HCT116 (cell line): ENCODE data around the gene UBE2V1.

Source experiments
- ELF1 ChIP-seq: IDR thresholded peaks from 2 replicates; pipeline ENCODE4 v1.6.1; 2012; ENCODE audit warnings: low read depth, borderline replicate concordance
- EZH2 ChIP-seq: fragments of 200-600 bp; sonication (generic); IDR thresholded peaks from 2 replicates; pipeline ENCODE4 v1.6.1; 2017; ENCODE audit warnings: antibody characterized with exemption, mixed run types
- FOSL1 ChIP-seq: IDR thresholded peaks from 2 replicates; pipeline ENCODE4 v1.6.1; 2012; ENCODE audit warnings: low read depth
- POLR2A ChIP-seq: IDR thresholded peaks from 2 replicates; pipeline ENCODE4 v1.7.0; 2011; ENCODE audit warnings: borderline replicate concordance; ENCODE audit not compliant: insufficient read depth, insufficient read length; ENCODE audit errors: extremely low read depth
- SIN3A ChIP-seq: IDR thresholded peaks from 2 replicates; pipeline ENCODE4 v1.6.1; 2012; ENCODE audit warnings: low read depth
- TCF7L2 ChIP-seq: IDR thresholded peaks from 2 replicates; pipeline ENCODE4 v1.7.0; 2011; ENCODE audit warnings: borderline replicate concordance, inconsistent platforms; ENCODE audit not compliant: insufficient read depth, insufficient read length; ENCODE audit errors: extremely low read depth
- ZNF274 ChIP-seq: fragments of 200-500 bp; sonication (Bioruptor generic); IDR thresholded peaks from 2 replicates; pipeline ENCODE4 v1.6.1; 2014; ENCODE audit warnings: mild to moderate bottlenecking, low read depth, low read length, inconsistent platforms
- TF ChIP-seq, protein P1 (sequence below), 3 experiments: fragments of 200-600 bp in 1 of 3; sonication (generic) in 1 of 3; IDR thresholded peaks in 2 of 3; conservative IDR thresholded peaks in 1 of 3; 2 replicates each; pipeline ENCODE4 v1.5.1; 2012 to 2017; ENCODE audit warnings: low read depth in 2 of 3, low read length in 2 of 3, antibody characterized with exemption in 1 of 3, borderline replicate concordance in 1 of 3, control low read depth in 1 of 3, mild to moderate bottlenecking in 1 of 3, mixed read lengths in 1 of 3, mixed run types in 1 of 3, moderate library complexity in 1 of 3; ENCODE audit not compliant: insufficient read depth in 1 of 3

DNA sequence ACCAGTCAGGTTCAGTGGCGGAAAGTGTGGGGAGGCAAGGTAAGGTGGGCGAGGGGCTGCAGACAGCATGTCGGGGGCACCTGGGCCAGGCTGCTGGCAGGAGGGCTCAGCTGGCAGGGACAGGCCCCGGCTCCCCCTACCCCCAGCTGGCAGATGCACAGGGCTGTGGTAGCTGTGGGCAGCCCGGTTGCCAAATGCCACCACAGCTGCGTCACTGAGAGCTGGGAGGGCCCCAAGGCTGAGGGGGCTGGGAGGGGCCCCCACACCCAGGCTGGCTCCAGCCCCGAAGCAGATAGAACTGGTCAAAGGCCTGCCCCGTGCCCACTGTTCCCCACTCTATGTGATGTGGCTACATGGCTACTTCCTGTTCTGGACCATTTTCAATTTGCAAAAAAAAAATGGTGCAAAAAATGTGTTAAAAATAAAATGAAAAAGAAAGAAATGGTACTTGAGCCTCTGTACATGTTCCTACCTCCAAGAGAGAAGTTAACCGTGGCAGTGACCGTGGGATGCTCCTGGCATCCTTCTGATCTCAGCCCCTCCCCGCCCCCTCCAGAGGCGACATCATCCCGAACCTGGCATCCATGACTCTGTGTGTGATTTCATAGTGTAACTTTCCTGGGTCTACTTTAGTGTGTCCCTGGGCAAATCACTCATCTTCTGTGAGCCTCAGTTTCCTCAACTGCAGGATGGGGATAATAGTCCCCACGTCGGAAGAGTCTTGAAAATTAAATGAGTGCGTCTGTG lies 64.4 kb downstream of the UBE2V1 start:
- TF ChIP-seq, protein P1, sequence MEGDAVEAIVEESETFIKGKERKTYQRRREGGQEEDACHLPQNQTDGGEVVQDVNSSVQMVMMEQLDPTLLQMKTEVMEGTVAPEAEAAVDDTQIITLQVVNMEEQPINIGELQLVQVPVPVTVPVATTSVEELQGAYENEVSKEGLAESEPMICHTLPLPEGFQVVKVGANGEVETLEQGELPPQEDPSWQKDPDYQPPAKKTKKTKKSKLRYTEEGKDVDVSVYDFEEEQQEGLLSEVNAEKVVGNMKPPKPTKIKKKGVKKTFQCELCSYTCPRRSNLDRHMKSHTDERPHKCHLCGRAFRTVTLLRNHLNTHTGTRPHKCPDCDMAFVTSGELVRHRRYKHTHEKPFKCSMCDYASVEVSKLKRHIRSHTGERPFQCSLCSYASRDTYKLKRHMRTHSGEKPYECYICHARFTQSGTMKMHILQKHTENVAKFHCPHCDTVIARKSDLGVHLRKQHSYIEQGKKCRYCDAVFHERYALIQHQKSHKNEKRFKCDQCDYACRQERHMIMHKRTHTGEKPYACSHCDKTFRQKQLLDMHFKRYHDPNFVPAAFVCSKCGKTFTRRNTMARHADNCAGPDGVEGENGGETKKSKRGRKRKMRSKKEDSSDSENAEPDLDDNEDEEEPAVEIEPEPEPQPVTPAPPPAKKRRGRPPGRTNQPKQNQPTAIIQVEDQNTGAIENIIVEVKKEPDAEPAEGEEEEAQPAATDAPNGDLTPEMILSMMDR (IDR thresholded peaks at IDR 0.05 in 2 of 3, conservative IDR thresholded peaks at IDR 0.05 in 1 of 3; ENCODE audit: borderline replicate concordance in 1 of 3, insufficient read depth in 1 of 3, low read depth in 2 of 3, low read length in 2 of 3): no peak
- TF ChIP-seq ELF1 (no peak), SIN3A (no peak), ZNF274 (no peak), POLR2A (no peak), EZH2 (no peak), TCF7L2 (no peak), FOSL1 (no peak)
